GM10266 (cell line): ENCODE measurements around the gene GPRIN2.

ENCODE experiments used
- DNase-seq: peaks from one replicate; pipeline ENCODE4 v3.0.0; 2012; ENCODE audit errors: extremely low spot score
- CTCF ChIP-seq: IDR thresholded peaks from 2 replicates; pipeline ENCODE4 v1.5.1; 2012; ENCODE audit warnings: mild to moderate bottlenecking, low read depth; ENCODE audit not compliant: control insufficient read depth, insufficient read depth; ENCODE audit errors: missing control alignments

GPRIN2 gene

GRCh38 chr10:46524472-46525176, 31.8 kb downstream of the GPRIN2 start:
- TF ChIP-seq CTCF, result no peak
- no peak for DNase-seq

- DNase-seq, result no peak
- no peak for TF ChIP-seq CTCF
Observed at GRCh38 chr10:46523962-46524471, 32.4 kb downstream of the GPRIN2 start.

GRCh38 chr10:46523119-46523961, 33.1 kb downstream of the GPRIN2 start:
- no peak for DNase-seq
- no peak for TF ChIP-seq CTCF

- TF ChIP-seq CTCF, result no peak
- DNase-seq, result no peak
Observed at GRCh38 chr10:46522295-46523118, 34.0 kb downstream of the GPRIN2 start.

GRCh38 chr10:46520941-46521340, 35.5 kb downstream of the GPRIN2 start:
- TF ChIP-seq CTCF, result no peak
- DNase-seq, result no peak

GRCh38 chr10:46520381-46520780, 36.1 kb downstream of the GPRIN2 start:
- no peak for TF ChIP-seq CTCF
- DNase-seq, result no peak
